GM19452 (cell line): ENCODE measurements around the gene CDK11A.
A peak's percentile ranks its signal among the peaks of the same experiment; 100 is the strongest.
"Not testable (repeated sequence)": the region's sequence is repeated elsewhere in the genome, so short reads cannot be mapped to it uniquely, and the experiment has no call there.

Experiments
- ATAC-seq: cut with Tn5 transposase; IDR thresholded peaks from one replicate; pipeline ENCODE4 v1.9.1; 2021; ENCODE audit not compliant: unreplicated experiment

CDK11A gene

DNA sequence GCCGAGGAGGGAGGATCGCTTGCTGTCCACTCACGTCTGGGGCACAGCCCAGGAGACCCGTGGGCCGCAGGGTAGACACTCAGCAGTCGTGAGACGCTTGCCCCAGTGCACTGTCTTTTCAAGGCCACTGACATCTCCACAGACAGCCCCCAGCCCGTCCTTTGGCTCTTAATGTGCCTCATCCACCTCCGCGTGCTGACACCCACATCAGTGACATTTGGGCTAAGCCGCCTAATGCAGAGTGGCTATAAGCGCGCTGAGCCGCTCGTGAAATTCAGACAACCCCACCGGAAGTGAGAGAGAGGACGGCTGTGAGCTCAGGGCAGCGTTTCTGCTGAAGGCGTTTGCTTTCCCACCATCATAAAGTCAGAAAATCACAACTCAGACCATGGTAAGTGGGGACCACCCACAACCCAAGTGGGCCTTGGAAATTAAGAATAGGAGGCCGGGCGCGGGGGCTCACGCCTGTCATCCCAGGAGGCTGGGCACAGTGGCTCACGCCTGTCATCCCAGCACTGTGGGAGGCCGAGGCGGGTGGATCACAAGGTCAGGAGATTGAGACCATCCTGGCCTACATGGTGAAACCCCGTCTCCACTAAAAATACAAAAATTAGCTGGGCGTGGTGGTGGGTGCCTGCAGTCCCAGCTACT is 40.0 kb downstream of the CDK11A start:
- no peak for ATAC-seq

DNA sequence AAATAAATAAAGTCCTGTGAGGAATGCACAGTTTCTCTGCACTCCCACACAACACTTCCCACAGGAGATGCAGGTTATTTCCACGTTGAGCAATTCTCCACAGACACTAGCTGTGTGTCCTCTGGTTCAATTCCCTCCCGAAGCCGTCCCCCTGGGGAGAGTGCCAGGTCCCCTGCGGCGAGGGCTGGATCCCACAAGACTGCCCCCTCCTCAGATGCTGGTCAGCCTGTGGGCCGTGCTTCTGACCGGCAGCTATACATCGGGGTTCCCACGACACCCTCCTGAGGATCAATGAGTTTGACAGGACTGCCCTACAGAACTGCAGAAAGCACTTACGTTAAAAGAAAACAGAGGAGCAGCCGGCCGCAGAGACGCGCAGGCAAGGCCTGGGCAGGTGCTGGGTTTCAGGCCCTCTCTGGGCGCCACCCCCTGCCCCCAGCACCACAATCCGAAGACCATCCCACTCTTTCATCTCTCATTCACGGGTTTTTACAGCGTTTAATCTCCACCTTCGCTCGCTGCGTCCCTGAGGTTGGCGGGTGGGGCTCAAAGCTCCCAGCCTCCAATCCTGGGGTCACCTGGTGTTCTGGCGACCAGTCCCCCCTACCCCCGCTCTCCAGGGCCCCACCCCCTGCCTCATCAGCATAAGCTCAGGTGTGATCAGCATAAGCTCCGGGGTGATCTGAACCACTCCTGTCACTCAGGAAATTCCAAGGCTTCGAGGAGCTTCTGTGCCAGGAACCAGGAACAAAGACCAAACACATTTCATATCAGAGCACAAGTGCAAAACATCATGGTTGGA is 40.9 kb downstream of the CDK11A start:
- no peak for ATAC-seq

GRCh38 chr1:1680912-1681273 is 43.3 kb downstream of the CDK11A start:
- no peak for ATAC-seq

DNA sequence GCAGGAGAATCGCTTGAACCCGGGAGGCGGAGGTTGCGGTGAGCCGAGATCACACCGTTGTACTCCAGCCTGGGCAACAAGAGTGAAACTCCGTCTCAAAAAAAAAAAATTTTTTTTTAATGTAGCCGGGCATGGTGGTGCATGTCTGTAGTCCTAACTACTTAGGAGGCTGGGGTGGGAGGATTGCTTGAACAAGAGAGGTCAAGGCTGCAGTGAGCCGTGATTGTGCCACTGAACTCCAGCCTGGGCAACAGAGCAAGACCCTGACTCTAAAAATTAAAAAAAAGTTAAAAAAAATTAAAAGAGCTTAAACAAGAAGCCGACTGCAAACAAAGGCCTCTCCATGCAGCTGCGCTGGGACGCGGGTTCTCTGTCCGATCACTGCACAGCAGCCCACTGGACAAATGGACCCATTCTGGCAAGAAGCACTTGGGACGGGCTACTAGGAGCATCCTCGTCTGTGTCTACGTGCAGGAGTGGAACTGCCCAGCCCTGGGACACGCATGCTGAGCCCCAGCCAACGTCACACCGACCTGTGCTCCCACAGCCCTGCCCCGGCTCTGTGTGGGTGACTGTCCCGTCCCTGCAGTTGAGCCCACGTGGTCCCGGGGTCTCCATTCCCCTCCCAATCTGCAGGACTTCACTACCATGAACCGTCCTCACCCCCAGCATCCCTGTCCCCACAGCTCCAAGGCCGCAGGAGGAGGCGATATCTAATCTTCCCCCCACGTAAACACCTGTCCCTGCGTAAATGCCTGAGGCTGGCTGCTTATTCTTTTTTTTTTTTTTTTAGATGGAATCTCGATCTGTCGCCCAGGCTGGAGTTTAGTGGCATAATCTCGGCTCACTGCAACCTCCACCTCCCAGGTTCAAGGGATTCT is 43.9 kb downstream of the CDK11A start:
- ATAC-seq: no peak

- ATAC-seq: no peak
Measured at GRCh38 chr1:1678581-1679380, 45.4 kb downstream of the CDK11A start.

DNA sequence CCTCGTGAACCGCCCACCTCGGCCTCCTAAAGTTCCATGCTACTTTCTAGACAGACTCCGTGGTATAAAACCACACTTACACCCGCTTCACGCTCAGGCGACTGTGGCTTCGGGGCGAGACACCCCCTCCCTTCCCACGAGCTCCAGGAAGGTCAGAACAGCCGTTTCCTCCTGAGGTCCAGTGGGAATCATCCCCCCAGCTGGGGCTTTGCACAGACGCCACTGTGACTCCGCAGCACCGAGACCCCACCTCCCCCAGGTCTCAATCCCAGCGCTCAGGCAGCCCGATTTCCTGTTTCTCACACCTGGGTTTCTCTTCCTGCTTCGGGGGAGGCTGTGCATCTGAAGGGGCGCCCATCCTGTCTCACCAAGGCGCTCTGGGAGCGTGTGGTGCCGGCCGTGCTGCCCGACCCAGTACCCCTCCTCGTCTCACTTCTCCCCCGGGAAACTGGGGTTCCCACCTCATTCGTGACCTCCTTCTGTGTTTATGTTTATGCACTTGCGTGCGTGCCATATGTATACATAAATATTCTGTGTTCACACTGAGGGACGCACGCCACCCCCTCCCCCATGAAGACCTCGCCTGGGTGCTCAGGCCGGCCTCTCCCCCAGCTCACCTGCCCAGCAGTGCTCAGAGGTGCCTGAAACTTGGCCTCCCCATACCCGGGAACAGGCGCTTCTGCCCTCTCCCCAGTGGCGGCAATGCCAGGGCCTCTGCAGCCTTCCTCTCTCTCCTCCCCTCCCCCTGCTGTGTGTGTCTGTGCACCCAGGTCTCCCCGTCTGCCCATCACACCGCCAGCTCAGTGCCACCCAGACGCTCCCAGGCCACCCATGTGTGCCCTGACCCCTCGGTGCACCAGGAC is 46.2 kb downstream of the CDK11A start:
- peak; percentile 51 for ATAC-seq

GRCh38 chr1:1676087-1676486 is 48.1 kb downstream of the CDK11A start:
- not testable (repeated sequence) for ATAC-seq

GRCh38 chr1:1675218-1675617 is 48.9 kb downstream of the CDK11A start:
- not testable (repeated sequence) for ATAC-seq

DNA sequence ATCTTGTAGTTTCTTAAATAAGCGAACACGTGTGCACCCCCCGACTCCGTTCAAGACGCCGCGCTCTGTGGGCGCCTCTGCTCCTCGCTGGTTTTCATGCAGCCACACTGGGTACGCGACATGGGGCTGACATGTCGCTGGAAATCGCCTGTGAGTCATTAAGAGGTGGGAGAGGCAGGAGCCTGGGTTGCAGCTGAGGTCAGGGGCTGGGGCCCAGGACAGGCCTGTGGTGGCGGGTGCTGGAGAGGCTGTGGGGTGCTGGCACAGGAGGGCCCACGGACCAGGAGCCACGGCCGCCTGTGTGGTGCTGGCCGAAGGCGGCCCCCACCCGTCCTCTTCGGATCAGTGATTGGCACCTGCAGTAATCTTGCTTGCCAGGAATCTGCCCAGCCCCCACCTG is 49.4 kb downstream of the CDK11A start:
- ATAC-seq: not testable (repeated sequence)

GRCh38 chr1:1672181-1672965 is 51.8 kb downstream of the CDK11A start:
- no peak for ATAC-seq

GRCh38 chr1:1671365-1672119 is 52.6 kb downstream of the CDK11A start:
- ATAC-seq: no peak

DNA sequence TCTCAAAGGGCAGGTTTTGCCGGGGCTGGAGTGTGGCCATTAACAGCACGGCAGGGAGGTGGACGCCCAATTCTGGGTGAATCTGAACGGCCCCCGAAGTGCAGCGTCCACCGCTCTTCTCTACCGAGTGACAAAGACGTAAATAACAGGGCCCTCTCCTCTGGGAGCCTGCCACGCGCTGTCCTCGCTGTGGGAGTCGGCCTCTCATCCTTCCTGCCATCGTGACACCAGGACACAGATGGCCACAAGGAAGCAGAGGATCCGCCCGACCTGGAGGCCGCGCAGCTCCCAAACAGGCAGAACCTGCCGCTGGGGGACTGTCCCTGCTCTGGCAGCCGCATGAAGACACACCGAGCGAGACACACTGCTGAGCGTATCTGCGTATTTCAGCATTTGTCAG is 53.3 kb downstream of the CDK11A start:
- no peak for ATAC-seq

- no peak for ATAC-seq
Measured at GRCh38 chr1:1669468-1670440, 54.4 kb downstream of the CDK11A start.

DNA sequence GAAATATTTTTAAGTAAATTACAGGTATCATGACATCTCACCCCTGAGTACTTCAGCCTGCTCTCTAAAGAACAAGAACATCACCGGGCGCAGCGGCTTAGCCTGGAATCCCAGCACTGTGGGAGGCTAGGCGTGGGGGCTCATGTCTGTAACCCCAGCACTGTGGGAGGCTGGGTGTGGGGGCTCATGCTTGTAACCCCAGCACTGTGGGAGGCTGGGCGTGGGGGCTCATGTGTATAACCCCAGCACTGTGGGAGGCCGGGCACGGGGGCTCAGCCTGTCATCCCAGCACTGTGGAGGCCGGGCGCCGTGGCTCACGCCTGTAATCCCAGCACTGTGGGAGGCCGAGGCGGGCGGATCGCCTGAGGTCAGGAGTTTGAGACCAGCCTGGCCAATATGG is 57.6 kb downstream of the CDK11A start:
- no peak for ATAC-seq

- ATAC-seq: no peak
Measured at GRCh38 chr1:1665815-1666251, 58.3 kb downstream of the CDK11A start.

- ATAC-seq: no peak
Measured at GRCh38 chr1:1664941-1665814, 59.0 kb downstream of the CDK11A start.
